NCI-H524 (cell line): Measurements from ENCODE around the gene VEZF1.

ENCODE experiments used
- DNase-seq, 2 experiments: peaks; one replicate each; lab custom pipeline; 2025; lab: John Stamatoyannopoulos, UW

VEZF1 gene

GRCh38 chr17:57987581-57988300 lies at the start of gene VEZF1:
VEZF1 (minus strand) TSS chr17:57988254; CDS start chr17:57988111, 143 bp downstream.
- DNase-seq = peak; percentile 77 to 85

GRCh38 chr17:58032691-58033415 lies 44.8 kb upstream of the VEZF1 start:
- no peak for DNase-seq

GRCh38 chr17:58028578-58028977 lies 40.5 kb upstream of the VEZF1 start:
- no peak for DNase-seq

GRCh38 chr17:58020401-58020800 lies 32.3 kb upstream of the VEZF1 start:
- no peak for DNase-seq

GRCh38 chr17:58019521-58019920 lies 31.5 kb upstream of the VEZF1 start:
- DNase-seq = no peak

GRCh38 chr17:58019039-58019438 lies 31.0 kb upstream of the VEZF1 start:
- DNase-seq = no peak

- DNase-seq = no peak
Measured at GRCh38 chr17:58010067-58010799, 22.2 kb upstream of the VEZF1 start.

- DNase-seq = no peak
Measured at GRCh38 chr17:58007781-58008706, 20.0 kb upstream of the VEZF1 start.

- peak; percentile 98 to 99 for DNase-seq
Measured at GRCh38 chr17:58006924-58007780, 19.1 kb upstream of the VEZF1 start, which contains the start of gene SRSF1. SRSF1 (minus strand) TSS chr17:58007246; CDS start chr17:58007137, 109 bp downstream.

GRCh38 chr17:58006560-58006923 lies 18.5 kb upstream of the VEZF1 start:
- DNase-seq = peak; percentile 81 to 84

GRCh38 chr17:58005728-58006559 lies 17.9 kb upstream of the VEZF1 start:
- no peak for DNase-seq

GRCh38 chr17:58005031-58005727 lies 17.1 kb upstream of the VEZF1 start:
- peak in 1 of 2 experiments; percentile 41 for DNase-seq

- DNase-seq = no peak
Measured at GRCh38 chr17:58004060-58004459, 16.0 kb upstream of the VEZF1 start.

- no peak for DNase-seq
Measured at GRCh38 chr17:58002973-58003372, 14.9 kb upstream of the VEZF1 start.

- DNase-seq = no peak
Measured at GRCh38 chr17:58002154-58002948, 14.3 kb upstream of the VEZF1 start.

GRCh38 chr17:58001461-58002124 lies 13.5 kb upstream of the VEZF1 start:
- no peak for DNase-seq

- DNase-seq = peak; percentile 51 to 87
Measured at GRCh38 chr17:57999496-58000017, 11.5 kb upstream of the VEZF1 start.
